Nephron progenitor cell (in vitro differentiated cells): ENCODE data around the gene CUL3.
"Not testable (repeated sequence)": the region's sequence is repeated elsewhere in the genome, so short reads cannot be mapped to it uniquely, and the experiment has no call there.

Source experiments
- DNase-seq: peaks from one replicate; pipeline ENCODE4 v3.0.0; 2021
- H3K27ac Mint-ChIP-seq: 2 replicates; pipeline ENCODE4 v1.8.0; 2021; ENCODE audit warnings: mild to moderate bottlenecking, moderate library complexity, mixed read lengths
- H3K27me3 Mint-ChIP-seq: 2 replicates; pipeline ENCODE4 v1.8.0; 2021; ENCODE audit warnings: mild to moderate bottlenecking, low read depth, mixed read lengths; ENCODE audit not compliant: poor library complexity
- H3K36me3 Mint-ChIP-seq: 2 replicates; pipeline ENCODE4 v1.8.0; 2021; ENCODE audit warnings: low read depth, mixed read lengths
- H3K4me1 Mint-ChIP-seq: 2 replicates; pipeline ENCODE4 v1.8.0; 2021; ENCODE audit warnings: mixed read lengths
- H3K4me3 Mint-ChIP-seq: 2 replicates; pipeline ENCODE4 v1.8.0; 2021; ENCODE audit warnings: mild to moderate bottlenecking, moderate library complexity, mixed read lengths
- H3K9me3 Mint-ChIP-seq: 2 replicates; pipeline ENCODE4 v1.8.0; 2021; ENCODE audit warnings: mild to moderate bottlenecking, moderate library complexity, mixed read lengths
- TF ChIP-seq, protein P1 (sequence below): fragments of 200-600 bp; sonication (generic); IDR thresholded peaks from 2 replicates; pipeline ENCODE4 v1.5.0; 2021; ENCODE audit warnings: antibody characterized with exemption

Gene CUL3

GRCh38 chr2:224584785-224585210 is 365 bp downstream of the CUL3 start:
- Mint-ChIP-seq H3K9me3 (peaks cover 8% of the 10 kb centered on the region), H3K4me1 (peaks cover 30% of the 10 kb centered on the region), H3K27ac (peak overlapping the region; percentile 96), H3K27me3 (no peaks in the 10 kb centered on the region), H3K36me3 (peaks cover 38% of the 10 kb centered on the region), H3K4me3 (peak overlapping the region; percentile 84)
- DNase-seq = no peak
- TF ChIP-seq, protein P1, sequence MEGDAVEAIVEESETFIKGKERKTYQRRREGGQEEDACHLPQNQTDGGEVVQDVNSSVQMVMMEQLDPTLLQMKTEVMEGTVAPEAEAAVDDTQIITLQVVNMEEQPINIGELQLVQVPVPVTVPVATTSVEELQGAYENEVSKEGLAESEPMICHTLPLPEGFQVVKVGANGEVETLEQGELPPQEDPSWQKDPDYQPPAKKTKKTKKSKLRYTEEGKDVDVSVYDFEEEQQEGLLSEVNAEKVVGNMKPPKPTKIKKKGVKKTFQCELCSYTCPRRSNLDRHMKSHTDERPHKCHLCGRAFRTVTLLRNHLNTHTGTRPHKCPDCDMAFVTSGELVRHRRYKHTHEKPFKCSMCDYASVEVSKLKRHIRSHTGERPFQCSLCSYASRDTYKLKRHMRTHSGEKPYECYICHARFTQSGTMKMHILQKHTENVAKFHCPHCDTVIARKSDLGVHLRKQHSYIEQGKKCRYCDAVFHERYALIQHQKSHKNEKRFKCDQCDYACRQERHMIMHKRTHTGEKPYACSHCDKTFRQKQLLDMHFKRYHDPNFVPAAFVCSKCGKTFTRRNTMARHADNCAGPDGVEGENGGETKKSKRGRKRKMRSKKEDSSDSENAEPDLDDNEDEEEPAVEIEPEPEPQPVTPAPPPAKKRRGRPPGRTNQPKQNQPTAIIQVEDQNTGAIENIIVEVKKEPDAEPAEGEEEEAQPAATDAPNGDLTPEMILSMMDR = no peak

DNA sequence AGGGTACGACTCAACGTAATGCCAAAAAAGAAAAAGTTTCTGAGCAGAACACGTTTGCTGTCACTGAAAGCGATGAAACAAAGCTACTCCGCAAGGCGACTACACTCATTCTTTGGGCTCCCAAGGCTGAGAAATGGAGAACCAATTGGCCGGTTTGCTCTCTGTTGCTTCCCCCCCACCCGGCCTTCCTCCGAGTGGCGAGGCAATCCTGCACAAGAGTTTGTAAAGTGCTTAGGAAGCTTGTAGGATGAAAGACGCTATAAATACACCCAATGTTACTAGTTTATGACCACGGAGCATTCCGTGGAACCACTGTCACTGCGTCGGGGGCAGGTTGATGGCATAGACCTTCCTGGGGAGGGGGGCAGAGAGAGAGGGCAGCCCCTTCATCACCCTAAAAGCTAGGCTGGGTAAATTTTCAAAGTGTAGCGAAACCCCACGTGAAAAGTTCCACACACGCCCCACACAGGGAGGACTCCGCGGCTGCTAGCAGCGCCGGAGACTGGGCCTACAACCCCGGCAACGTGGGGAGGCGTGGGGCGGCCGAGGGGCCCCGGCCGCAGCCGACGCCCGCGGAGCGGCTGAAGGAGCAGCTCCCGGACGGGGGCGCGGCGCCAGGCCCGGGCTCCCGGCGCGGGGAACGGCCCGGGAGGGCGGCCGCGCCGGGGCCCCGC is 915 bp downstream of the CUL3 start:
- Mint-ChIP-seq H3K36me3 (peaks cover 43% of the 10 kb centered on the region), H3K4me1 (peaks cover 36% of the 10 kb centered on the region), H3K9me3 (peaks cover 8% of the 10 kb centered on the region), H3K27me3 (no peaks in the 10 kb centered on the region), H3K27ac (peak overlapping the region; percentile 99), H3K4me3 (peak overlapping the region; percentile 100)
- DNase-seq = peak; percentile 45
- TF ChIP-seq, protein P1 = no peak

- H3K4me1 Mint-ChIP-seq = peaks cover 37% of the 10 kb centered on the region
- DNase-seq, H3K27me3 Mint-ChIP-seq, H3K9me3 Mint-ChIP-seq, H3K27ac Mint-ChIP-seq: not testable (repeated sequence)
- peak overlapping the region; percentile 100 for H3K4me3 Mint-ChIP-seq
- peaks cover 46% of the 10 kb centered on the region for H3K36me3 Mint-ChIP-seq
Observed at GRCh38 chr2:224583033-224583432, 2.1 kb downstream of the CUL3 start.

GRCh38 chr2:224580248-224580647 is 4.9 kb downstream of the CUL3 start:
- Mint-ChIP-seq H3K4me3 (no peak overlapping the region), H3K4me1 (peaks cover 36% of the 10 kb centered on the region)
- TF ChIP-seq, protein P1 = no peak

GRCh38 chr2:224579411-224579810 is 5.8 kb downstream of the CUL3 start:
- peaks cover 8% of the 10 kb centered on the region for H3K9me3 Mint-ChIP-seq
- no peak overlapping the region for H3K4me3 Mint-ChIP-seq
- no peaks in the 10 kb centered on the region for H3K27me3 Mint-ChIP-seq
- no peak for DNase-seq
- TF ChIP-seq, protein P1 = no peak
- H3K36me3 Mint-ChIP-seq = peaks cover 50% of the 10 kb centered on the region
- peak overlapping the region; percentile 44 for H3K27ac Mint-ChIP-seq
- peaks cover 45% of the 10 kb centered on the region for H3K4me1 Mint-ChIP-seq

More at GRCh38 chr2:224580248-224580647, 4.9 kb downstream of the CUL3 start:
- DNase-seq = no peak
- H3K27ac Mint-ChIP-seq = no peak overlapping the region
- peaks cover 50% of the 10 kb centered on the region for H3K36me3 Mint-ChIP-seq
- H3K27me3 Mint-ChIP-seq = no peaks in the 10 kb centered on the region
- peaks cover 8% of the 10 kb centered on the region for H3K9me3 Mint-ChIP-seq

GRCh38 chr2:224577541-224577940 is 7.6 kb downstream of the CUL3 start:
- no peaks in the 10 kb centered on the region for H3K27me3 Mint-ChIP-seq
- H3K27ac Mint-ChIP-seq = no peak overlapping the region
- H3K4me3 Mint-ChIP-seq = no peak overlapping the region
- no peak for DNase-seq
- H3K9me3 Mint-ChIP-seq = peaks cover 8% of the 10 kb centered on the region
- TF ChIP-seq, protein P1 = no peak
- peaks cover 38% of the 10 kb centered on the region for H3K36me3 Mint-ChIP-seq
- H3K4me1 Mint-ChIP-seq = peaks cover 44% of the 10 kb centered on the region
